ENCODE results near the gene VWC2.
A peak's percentile ranks its signal among the peaks of the same experiment; 100 is the strongest.
"Not testable (repeated sequence)": the region's sequence is repeated elsewhere in the genome, so short reads cannot be mapped to it uniquely, and the experiment has no call there.

Gene VWC2

GRCh38 chr7:49848211-49848841, 74.9 kb downstream of the VWC2 start:
- Histone ChIP-seq H2BK120ac (ENCODE audit: low read depth, low read length) (no peak overlapping the region), H3K18ac (ENCODE audit: low read depth in 1 of 2, low read length in 2 of 2) (no peak overlapping the region), H4K91ac (ENCODE audit: low read length) (no peak overlapping the region), H3K4ac (ENCODE audit: low read depth in 1 of 2, low read length in 2 of 2) (no peak overlapping the region), H3K9me3 (ENCODE audit: control insufficient read depth, low read length) (no peaks in the 10 kb centered on the region), H3K23ac (ENCODE audit: low read length in 2 of 2) (no peak overlapping the region), H3K4me2 (ENCODE audit: low read length, poor library complexity, severe bottlenecking) (no peak overlapping the region), H2AK5ac (ENCODE audit: low read length, severe bottlenecking) (no peak overlapping the region), H2BK12ac (ENCODE audit: low read length in 2 of 2) (no peak overlapping the region), H4K8ac (ENCODE audit: low read length) (no peak overlapping the region), H3K4me3 (ENCODE audit: insufficient read depth in 1 of 2, low read depth in 1 of 2, low read length in 2 of 2) (no peak overlapping the region), H3K27me3 (ENCODE audit: control insufficient read depth in 1 of 2, insufficient read depth in 1 of 2, low read length in 2 of 2) (no peaks in the 10 kb centered on the region), H3K9ac (ENCODE audit: low read length) (no peak overlapping the region), H3K14ac (ENCODE audit: low read length in 2 of 2) (no peak overlapping the region), H3K4me1 (ENCODE audit: control insufficient read depth, insufficient read depth, low read depth, low read length) (peaks cover 4% of the 10 kb centered on the region), H2BK15ac (ENCODE audit: low read depth, poor library complexity, severe bottlenecking) (no peak overlapping the region), H2BK5ac (ENCODE audit: low read depth, low read length, poor library complexity, severe bottlenecking) (no peak overlapping the region), H3K79me1 (replicated peaks; ENCODE audit: low read length, poor library complexity, severe bottlenecking) (no peaks in the 10 kb centered on the region), H3K27ac (ENCODE audit: low read length, poor library complexity, severe bottlenecking) (no peak overlapping the region), H2AFZ (ENCODE audit: low read depth, low read length) (no peak overlapping the region), H3K36me3 (ENCODE audit: control insufficient read depth in 1 of 2, insufficient read depth in 2 of 2, low read depth in 1 of 2, low read length in 2 of 2) (no peaks in the 10 kb centered on the region)
- 74% methylated on average over 7 of the region's 8 CpGs for WGBS
- no peak for DNase-seq

DNA sequence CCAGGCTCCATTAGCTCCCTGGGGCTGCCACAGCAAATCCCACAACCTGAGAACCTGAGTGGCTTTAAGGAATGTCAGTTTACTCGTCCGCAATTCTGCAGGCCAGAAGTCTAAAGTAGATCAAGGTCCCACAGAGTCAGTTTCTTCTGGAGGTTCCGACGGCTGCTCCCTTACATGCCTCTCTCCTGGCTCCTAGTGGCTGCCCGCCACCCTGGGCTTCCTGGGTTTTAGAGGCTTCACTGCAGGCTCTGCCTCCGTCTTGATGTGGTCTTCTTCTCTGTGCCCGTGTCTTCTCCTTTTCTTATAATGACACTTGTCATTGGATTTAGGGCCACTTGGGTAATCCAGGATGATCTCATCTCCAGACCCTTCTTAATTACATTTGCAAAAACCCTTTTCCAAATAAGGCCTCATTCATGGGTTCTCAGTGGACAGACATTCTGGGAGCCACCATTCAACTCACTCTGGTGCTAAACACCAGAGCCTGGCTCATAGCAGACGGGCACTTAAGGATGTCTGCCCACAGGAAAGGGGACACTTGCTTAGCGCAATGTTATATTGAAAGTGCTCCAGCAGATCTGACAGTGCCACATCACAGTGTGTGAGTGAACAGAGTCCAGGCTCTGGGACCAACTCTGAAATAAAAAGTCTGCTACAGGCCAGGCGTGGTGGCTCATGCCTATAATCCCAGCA, 77.6 kb downstream of the VWC2 start:
- WGBS, result 80% methylated on average over 10 of the region's 10 CpGs

GRCh38 chr7:49851614-49851934, 78.1 kb downstream of the VWC2 start:
- H2AK5ac ChIP-seq (ENCODE audit: low read length, severe bottlenecking); H3K4ac ChIP-seq (ENCODE audit: low read depth in 1 of 2, low read length in 2 of 2); H3K4me2 ChIP-seq (ENCODE audit: low read length, poor library complexity, severe bottlenecking); H2BK12ac ChIP-seq (ENCODE audit: low read length in 2 of 2); H3K79me1 ChIP-seq (replicated peaks; ENCODE audit: low read length, poor library complexity, severe bottlenecking); H4K8ac ChIP-seq (ENCODE audit: low read length); H3K23ac ChIP-seq (ENCODE audit: low read length in 2 of 2); H3K9me3 ChIP-seq (ENCODE audit: control insufficient read depth, low read length); H3K27ac ChIP-seq (ENCODE audit: low read length, poor library complexity, severe bottlenecking); DNase-seq; H2BK5ac ChIP-seq (ENCODE audit: low read depth, low read length, poor library complexity, severe bottlenecking); H3K18ac ChIP-seq (ENCODE audit: low read depth in 1 of 2, low read length in 2 of 2); H2BK120ac ChIP-seq (ENCODE audit: low read depth, low read length); H3K9ac ChIP-seq (ENCODE audit: low read length); H4K91ac ChIP-seq (ENCODE audit: low read length); H3K14ac ChIP-seq (ENCODE audit: low read length in 2 of 2); H2BK15ac ChIP-seq (ENCODE audit: low read depth, poor library complexity, severe bottlenecking); H3K27me3 ChIP-seq (ENCODE audit: control insufficient read depth in 1 of 2, insufficient read depth in 1 of 2, low read length in 2 of 2); H3K4me3 ChIP-seq (ENCODE audit: insufficient read depth in 1 of 2, low read depth in 1 of 2, low read length in 2 of 2); H3K4me1 ChIP-seq (ENCODE audit: control insufficient read depth, insufficient read depth, low read depth, low read length); H2AFZ ChIP-seq (ENCODE audit: low read depth, low read length); H3K36me3 ChIP-seq (ENCODE audit: control insufficient read depth in 1 of 2, insufficient read depth in 2 of 2, low read depth in 1 of 2, low read length in 2 of 2): not testable (repeated sequence)
- WGBS, result 82% methylated on average over 9 of the region's 9 CpGs

More for the DNA sequence above, 77.6 kb downstream of the VWC2 start:
- no peak overlapping the region for H2BK120ac ChIP-seq (ENCODE audit: low read depth, low read length)
- H3K27ac ChIP-seq (ENCODE audit: low read length, poor library complexity, severe bottlenecking), result no peak overlapping the region
- no peak overlapping the region for H3K4me2 ChIP-seq (ENCODE audit: low read length, poor library complexity, severe bottlenecking)
- H3K14ac ChIP-seq (ENCODE audit: low read length in 2 of 2), result no peak overlapping the region
- no peaks in the 10 kb centered on the region for H3K9me3 ChIP-seq (ENCODE audit: control insufficient read depth, low read length)
- no peak overlapping the region for H3K4ac ChIP-seq (ENCODE audit: low read depth in 1 of 2, low read length in 2 of 2)
- peaks cover 0 to 5% of the 10 kb centered on the region in 2 experiments for H3K27me3 ChIP-seq (ENCODE audit: control insufficient read depth in 1 of 2, insufficient read depth in 1 of 2, low read length in 2 of 2)
- H4K91ac ChIP-seq (ENCODE audit: low read length), result no peak overlapping the region
- no peak overlapping the region for H2AK5ac ChIP-seq (ENCODE audit: low read length, severe bottlenecking)
- H2BK5ac ChIP-seq (ENCODE audit: low read depth, low read length, poor library complexity, severe bottlenecking), result no peak overlapping the region
- no peak overlapping the region for H3K4me3 ChIP-seq (ENCODE audit: insufficient read depth in 1 of 2, low read depth in 1 of 2, low read length in 2 of 2)
- H2BK12ac ChIP-seq (ENCODE audit: low read length in 2 of 2), result no peak overlapping the region
- H3K79me1 ChIP-seq (replicated peaks; ENCODE audit: low read length, poor library complexity, severe bottlenecking), result no peaks in the 10 kb centered on the region
- DNase-seq, result no peak
- no peak overlapping the region for H3K23ac ChIP-seq (ENCODE audit: low read length in 2 of 2)
- no peak overlapping the region for H3K18ac ChIP-seq (ENCODE audit: low read depth in 1 of 2, low read length in 2 of 2)
- H2AFZ ChIP-seq (ENCODE audit: low read depth, low read length), result no peak overlapping the region
- H4K8ac ChIP-seq (ENCODE audit: low read length), result no peak overlapping the region
- H2BK15ac ChIP-seq (ENCODE audit: low read depth, poor library complexity, severe bottlenecking), result no peak overlapping the region
- H3K9ac ChIP-seq (ENCODE audit: low read length), result no peak overlapping the region
- H3K36me3 ChIP-seq (ENCODE audit: control insufficient read depth in 1 of 2, insufficient read depth in 2 of 2, low read depth in 1 of 2, low read length in 2 of 2), result no peaks in the 10 kb centered on the region
- H3K4me1 ChIP-seq (ENCODE audit: control insufficient read depth, insufficient read depth, low read depth, low read length), result peaks cover 4% of the 10 kb centered on the region

DNA sequence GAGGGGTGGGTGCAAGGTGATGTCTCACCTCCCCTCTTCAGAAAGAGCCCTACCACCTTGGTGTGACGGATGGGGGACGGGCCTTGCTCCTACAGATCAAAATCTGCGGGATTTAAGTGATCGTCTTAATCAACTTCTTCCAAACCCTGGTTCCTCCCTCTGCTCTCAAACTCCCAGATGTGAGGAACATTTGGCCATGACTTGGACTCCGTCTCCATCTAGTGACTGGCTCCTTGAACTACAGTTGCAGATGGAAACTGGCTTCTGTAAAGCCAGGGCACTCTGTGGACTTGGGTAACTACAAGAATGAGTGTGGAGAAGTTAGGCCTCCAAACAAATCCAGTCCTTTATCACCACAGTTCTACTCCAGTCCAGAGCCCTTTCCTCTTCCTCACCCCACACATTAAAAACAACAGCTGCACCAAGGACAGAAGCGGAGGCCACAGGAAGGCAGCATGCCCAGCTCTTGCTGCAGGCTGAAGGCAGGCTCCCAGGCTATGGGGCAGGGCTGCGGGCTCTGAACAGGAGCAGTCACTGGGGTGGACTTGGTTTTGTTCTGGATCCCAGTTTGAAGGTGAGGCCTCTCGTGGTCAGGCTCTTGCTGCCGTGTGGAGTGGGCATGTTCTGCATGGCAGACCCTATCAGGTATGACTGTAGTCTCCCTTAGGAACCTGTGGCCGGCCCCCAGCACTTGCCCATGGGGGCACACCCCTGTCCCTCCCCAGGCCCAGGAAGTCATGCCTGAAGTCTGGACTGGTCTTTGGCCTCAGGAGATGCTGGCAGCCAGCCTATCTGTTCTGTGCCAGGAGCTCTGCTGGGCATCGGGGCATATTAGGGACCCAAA, 79.4 kb downstream of the VWC2 start:
- Histone ChIP-seq H2AK5ac (ENCODE audit: low read length, severe bottlenecking) (no peak overlapping the region), H3K36me3 (ENCODE audit: control insufficient read depth in 1 of 2, insufficient read depth in 2 of 2, low read depth in 1 of 2, low read length in 2 of 2) (no peaks in the 10 kb centered on the region), H2BK5ac (ENCODE audit: low read depth, low read length, poor library complexity, severe bottlenecking) (no peak overlapping the region), H2BK12ac (ENCODE audit: low read length in 2 of 2) (no peak overlapping the region), H3K9ac (ENCODE audit: low read length) (peak overlapping the region; percentile 1), H2BK15ac (ENCODE audit: low read depth, poor library complexity, severe bottlenecking) (no peak overlapping the region), H3K4me2 (ENCODE audit: low read length, poor library complexity, severe bottlenecking) (no peak overlapping the region), H3K4me3 (ENCODE audit: insufficient read depth in 1 of 2, low read depth in 1 of 2, low read length in 2 of 2) (no peak overlapping the region), H3K27ac (ENCODE audit: low read length, poor library complexity, severe bottlenecking) (no peak overlapping the region), H3K27me3 (ENCODE audit: control insufficient read depth in 1 of 2, insufficient read depth in 1 of 2, low read length in 2 of 2) (peaks cover 0 to 6% of the 10 kb centered on the region in 2 experiments), H4K8ac (ENCODE audit: low read length) (no peak overlapping the region), H4K91ac (ENCODE audit: low read length) (no peak overlapping the region), H3K4me1 (ENCODE audit: control insufficient read depth, insufficient read depth, low read depth, low read length) (peaks cover 4% of the 10 kb centered on the region), H3K79me1 (replicated peaks; ENCODE audit: low read length, poor library complexity, severe bottlenecking) (no peaks in the 10 kb centered on the region), H2AFZ (ENCODE audit: low read depth, low read length) (no peak overlapping the region), H3K4ac (ENCODE audit: low read depth in 1 of 2, low read length in 2 of 2) (no peak overlapping the region), H3K14ac (ENCODE audit: low read length in 2 of 2) (no peak overlapping the region), H3K9me3 (ENCODE audit: control insufficient read depth, low read length) (no peaks in the 10 kb centered on the region), H3K23ac (ENCODE audit: low read length in 2 of 2) (no peak overlapping the region), H2BK120ac (ENCODE audit: low read depth, low read length) (no peak overlapping the region), H3K18ac (ENCODE audit: low read depth in 1 of 2, low read length in 2 of 2) (no peak overlapping the region)
- 49% methylated on average over 10 of the region's 11 CpGs for WGBS
- DNase-seq, result peak; percentile 9

Measured in mesenchymal stem cell (in vitro differentiated cells and primary cell).